ENCODE results near the gene FHOD3.

FHOD3 gene

DNA sequence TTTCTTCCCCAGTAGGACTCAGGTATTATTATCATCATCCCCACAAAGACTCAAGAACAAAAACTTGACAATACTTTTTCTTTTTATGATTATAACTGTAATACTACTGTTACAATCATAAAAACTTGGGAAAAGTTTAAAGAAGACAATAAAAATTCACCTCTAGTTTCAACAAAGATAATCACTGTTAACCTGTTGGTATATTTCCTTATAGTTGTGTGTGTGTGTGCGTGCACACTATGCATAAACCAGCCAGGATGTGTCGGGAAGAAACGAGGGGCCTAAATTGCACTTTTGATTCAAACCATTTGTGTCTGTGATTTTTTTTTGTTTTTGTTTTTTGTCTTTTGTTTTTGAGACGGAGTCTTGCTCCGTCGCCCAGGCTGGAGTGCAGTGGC, 298.3 kb downstream of the FHOD3 start:
- DNase-seq = no peak

DNA sequence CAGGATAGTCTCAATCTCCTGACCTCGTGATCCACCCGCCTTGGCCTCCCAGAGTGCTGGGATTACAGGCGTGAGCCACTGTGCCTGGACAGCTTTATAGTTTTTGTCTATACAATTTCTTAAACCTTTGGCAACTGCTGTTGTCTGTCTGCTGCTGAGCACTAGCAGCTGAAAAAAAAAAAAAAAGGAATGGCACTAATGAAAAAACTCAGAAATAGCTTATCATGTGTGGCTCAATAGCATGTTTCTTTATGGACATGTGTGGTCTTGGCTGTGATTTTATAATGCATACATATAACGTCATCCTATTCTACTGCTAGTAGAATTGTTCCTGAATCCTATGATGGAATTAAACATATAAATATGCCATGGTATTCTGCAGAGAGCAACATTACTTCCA, 300.1 kb downstream of the FHOD3 start:
- DNase-seq = no peak

DNA sequence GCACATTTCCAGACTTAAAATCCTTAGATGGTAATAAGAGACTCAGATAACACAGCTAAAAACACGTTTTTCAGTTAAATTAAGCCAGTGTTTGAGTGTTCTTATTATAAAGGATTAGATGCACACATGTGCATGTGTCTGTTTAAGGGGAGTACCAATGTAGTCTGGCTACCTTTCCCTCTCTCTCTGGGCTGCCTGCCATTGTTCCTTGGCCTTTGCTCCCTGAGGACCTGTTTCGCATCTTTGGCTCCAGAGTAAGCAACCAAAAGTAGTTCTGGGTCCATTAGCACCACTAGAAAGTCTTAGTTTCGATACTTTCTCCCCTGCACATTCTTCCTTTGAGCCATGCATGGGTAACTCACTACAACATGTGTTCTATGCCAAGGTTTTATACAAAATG, 303.0 kb downstream of the FHOD3 start:
- no peak for DNase-seq

DNA sequence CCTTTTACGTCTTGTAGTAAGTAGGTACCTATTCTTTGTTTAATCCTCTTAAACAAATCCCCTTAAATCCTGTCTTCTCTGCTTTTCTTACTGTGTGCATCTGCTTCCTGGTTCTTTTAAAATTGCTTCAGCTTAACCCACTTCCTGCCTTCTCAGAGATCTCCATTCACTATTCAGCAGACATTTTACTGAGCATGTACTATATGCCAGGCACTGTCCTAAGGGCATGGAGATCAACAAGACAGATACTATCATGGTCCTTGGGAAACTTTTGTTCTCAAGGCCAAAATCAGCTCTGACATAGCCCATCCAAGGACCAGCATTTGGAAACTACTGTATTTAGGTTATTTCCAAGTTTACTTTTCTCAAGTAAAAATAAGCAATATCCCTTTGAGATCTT, 303.8 kb downstream of the FHOD3 start:
- DNase-seq = no peak

- no peak for DNase-seq
These were observed 304.6 kb downstream of the FHOD3 start for GRCh38 chr18:36602071-36602470.

GRCh38 chr18:36602620-36603019, 305.1 kb downstream of the FHOD3 start:
- no peak for DNase-seq

DNA sequence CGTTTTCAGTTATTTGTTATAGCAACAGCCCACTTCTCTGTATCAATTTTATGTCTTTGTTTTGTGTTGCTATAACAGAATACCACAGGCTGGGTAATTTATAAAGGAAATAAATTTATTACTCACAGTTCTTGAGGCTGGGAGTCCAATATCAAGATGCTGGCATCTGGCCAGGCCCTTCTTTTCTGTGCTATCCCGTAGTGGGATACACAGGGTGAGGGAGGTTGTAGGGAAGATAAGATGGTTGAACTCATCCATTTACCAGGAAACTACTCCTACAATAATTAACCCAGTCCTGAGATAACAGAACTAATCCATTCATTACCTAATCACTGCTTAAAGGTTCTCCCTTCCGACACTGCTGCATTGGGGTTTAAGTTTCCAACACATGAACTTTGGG, 310.6 kb downstream of the FHOD3 start:
- DNase-seq = no peak

- no peak for DNase-seq
These were observed 312.7 kb downstream of the FHOD3 start for GRCh38 chr18:36610258-36610657.

GRCh38 chr18:36610661-36611060, 313.1 kb downstream of the FHOD3 start:
- no peak for DNase-seq

GRCh38 chr18:36613069-36613468, 315.6 kb downstream of the FHOD3 start:
- DNase-seq = no peak

GRCh38 chr18:36613810-36614209, 316.3 kb downstream of the FHOD3 start:
- DNase-seq = no peak

- DNase-seq = no peak
These were observed 323.3 kb downstream of the FHOD3 start for GRCh38 chr18:36620788-36621187.

DNA sequence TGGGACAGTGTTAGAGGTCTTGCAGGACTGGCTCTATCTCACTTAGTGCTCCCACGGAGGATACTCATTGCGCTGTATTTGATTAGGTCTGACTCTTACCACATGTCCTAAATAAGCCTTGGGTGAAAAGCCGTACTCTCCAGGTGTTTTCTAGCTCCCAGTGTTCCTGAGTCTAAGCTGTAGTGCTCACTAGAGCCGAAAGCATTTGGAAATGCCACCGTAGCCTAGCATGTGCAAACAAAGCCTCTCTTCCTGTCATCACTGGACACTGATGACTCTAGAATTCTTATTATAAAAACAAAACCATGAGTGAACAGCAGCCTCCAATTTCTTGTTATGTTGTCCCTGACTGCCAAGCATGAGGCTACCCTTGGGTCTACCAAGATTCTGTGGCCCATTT, 325.1 kb downstream of the FHOD3 start:
- no peak for DNase-seq

DNA sequence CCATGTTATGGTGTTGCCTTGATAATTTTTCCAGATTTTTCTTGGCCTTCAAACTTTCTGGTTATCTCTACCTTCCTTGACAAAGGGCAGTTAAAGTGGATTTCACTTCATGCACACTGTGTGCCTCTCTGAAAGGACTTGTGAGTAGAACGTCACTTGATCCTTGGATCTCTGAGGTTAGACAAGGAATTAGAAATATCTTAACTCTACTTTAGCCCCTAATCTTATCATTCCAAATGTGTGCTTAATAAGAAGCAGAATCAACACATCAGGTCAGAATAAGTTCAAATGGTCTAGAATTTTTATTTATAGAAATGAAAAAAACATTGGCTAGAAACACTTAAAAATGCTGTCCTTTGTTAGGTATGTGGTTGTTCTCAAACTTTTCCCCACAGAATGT, 325.6 kb downstream of the FHOD3 start:
- no peak for DNase-seq

DNA sequence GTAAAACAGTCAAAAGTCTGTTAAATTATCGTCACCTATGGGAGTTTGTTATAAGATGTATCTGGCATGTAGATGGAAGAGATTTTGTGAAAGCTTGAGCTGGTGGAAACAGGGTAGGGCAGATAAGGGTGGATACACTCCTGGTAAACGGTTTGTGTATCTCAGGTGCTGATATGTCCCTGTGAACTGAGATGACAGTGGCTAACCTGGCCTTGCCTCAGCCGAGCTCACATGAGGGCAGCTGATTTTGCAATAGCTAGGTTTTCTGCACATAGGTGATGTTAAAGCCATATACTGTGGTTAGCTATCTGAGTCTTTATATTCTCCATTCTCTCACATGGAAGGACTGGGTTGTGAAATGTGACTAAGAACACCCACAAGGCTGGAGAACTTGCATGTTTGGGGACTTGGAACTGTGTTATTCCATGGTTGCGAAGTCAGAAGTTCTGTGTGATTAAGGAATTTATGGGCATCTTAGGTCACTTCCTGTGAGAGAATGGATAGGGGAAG, 326.2 kb downstream of the FHOD3 start:
- DNase-seq = no peak

GRCh38 chr18:36624451-36625167, 327.1 kb downstream of the FHOD3 start:
- no peak for DNase-seq

DNA sequence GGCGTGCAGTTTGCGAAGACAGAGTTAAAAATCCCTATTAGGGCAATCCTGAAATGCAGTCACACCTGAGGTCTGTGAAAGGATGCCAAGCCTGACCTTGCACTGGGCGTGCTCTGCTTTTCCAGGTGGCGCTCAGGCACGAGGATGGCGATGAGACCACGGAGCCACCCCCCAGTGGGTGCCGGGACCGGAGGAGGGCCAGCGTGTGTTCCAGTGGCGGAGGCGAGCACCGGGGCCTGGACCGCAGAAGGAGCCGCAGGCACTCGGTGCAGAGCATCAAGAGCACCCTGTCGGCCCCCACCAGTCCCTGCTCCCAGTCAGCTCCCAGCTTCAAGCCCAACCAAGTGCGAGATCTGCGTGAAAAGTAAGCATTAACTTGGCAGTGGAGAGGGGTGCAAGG, 327.9 kb downstream of the FHOD3 start:
- DNase-seq = no peak

- no peak for DNase-seq
These were observed 330.1 kb downstream of the FHOD3 start for GRCh38 chr18:36627637-36628036.

- no peak for DNase-seq
These were observed 331.1 kb downstream of the FHOD3 start for GRCh38 chr18:36628435-36629137.

DNA sequence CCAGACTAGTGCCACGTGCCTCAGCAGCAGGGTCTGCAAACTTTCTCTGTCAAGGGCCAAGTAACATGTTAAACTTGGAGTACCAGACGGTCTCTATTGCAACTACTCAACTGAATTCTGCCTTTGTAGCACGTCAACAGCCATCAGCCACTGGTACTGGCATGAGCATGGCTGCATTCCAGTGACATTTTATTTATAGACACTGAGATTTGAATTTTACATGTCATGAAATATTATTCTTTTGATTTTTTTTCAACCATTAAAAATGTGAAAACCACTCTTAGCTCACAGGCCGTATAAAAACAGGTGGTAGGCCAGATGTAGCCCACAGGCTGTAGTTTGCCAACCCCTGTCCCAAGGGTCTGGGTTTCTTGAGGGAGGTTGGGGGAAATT, 331.6 kb downstream of the FHOD3 start:
- no peak for DNase-seq

DNA sequence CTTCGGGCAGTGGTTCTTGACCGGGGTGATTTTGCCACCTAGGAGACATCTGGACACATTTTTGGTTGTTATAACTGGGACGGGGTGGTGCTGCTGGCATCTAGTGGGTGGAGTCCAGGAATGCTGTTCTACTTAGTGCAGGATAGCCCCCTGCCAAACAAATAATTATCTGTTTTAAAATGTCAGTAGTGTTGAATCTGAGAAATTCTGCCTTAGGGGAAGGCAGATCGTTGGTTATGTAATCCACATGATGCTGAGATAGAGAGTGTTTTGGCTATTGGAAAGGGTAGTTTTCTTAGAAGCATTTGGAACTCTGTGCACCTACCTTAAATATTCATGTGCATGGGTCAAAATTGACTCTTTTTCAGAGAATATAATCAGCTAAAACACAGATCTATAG, 332.3 kb downstream of the FHOD3 start:
- DNase-seq = no peak

DNA sequence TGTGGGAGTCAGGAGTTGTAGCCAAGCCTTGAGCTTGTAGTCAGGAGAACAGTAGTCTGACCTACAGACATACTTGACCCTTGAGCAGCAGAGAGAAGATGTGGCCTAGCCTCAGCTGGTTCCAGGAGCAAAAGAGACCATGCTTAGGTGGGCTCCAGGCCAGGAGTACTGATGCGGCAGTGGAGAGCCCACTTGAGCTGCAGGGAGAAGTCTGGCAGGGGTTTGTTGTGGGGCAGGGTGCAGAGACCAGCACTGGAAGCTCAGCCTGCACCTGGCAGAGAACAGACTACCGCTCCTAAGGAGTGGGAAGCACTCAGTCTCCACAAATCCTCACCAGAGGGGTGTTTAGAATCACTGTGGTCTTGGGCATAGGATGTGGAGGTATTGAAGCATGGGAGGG, 333.4 kb downstream of the FHOD3 start:
- no peak for DNase-seq

GRCh38 chr18:36633961-36634412, 336.5 kb downstream of the FHOD3 start:
- no peak for DNase-seq

- DNase-seq = no peak
These were observed 337.2 kb downstream of the FHOD3 start for GRCh38 chr18:36634573-36635216.
